H1 (cell line): ENCODE data around the gene PATE2. TPM values are rescaled to one million over a fixed set of nuclear protein-coding genes. Genes with fewer than 3 reads are reported as not detected.

Experiments
- CTCF ChIA-PET: fragments of 300-600 bp; sonication (Branson Sonifier 250); formaldehyde crosslinking; loops from one replicate; lab custom pipeline; 2021; ENCODE audit not compliant: partially characterized antibody; lab: Charles Lee
- POLR2A ChIA-PET: fragments of 300-600 bp; sonication (Branson Sonifier 250); formaldehyde crosslinking; loops from one replicate; lab custom pipeline; 2021; ENCODE audit warnings: inconsistent platforms; ENCODE audit not compliant: partially characterized antibody; lab: Charles Lee
- DNase-seq, 2 experiments: peaks; one replicate each; pipeline versions ENCODE4 v3.0.0 to v3.0.0-alpha.2; 2010 to 2022; ENCODE audit warnings: low spot score in 2 of 2, low read depth in 1 of 2, mixed read lengths in 1 of 2
- FAIRE-seq: peaks from 2 replicates; lab custom pipeline; 2011; peaks lifted over from hg19 to GRCh38; lab: Jason Lieb, UNC
- H2AFZ ChIP-seq: 2 replicates; pipeline ENCODE4 v1.8.1; 2012; ENCODE audit warnings: low read length, inconsistent platforms
- H2AK5ac ChIP-seq: 2 replicates; pipeline ENCODE4 v1.6.1; 2013; ENCODE audit warnings: low read depth, low read length
- H2BK120ac ChIP-seq: replicated peaks from 2 replicates; pipeline ENCODE3; 2013; ENCODE audit warnings: low read depth, low read length, inconsistent platforms
- H2BK12ac ChIP-seq: 2 replicates; pipeline ENCODE4 v1.6.1; 2013; ENCODE audit warnings: low read depth, low read length
- H2BK15ac ChIP-seq: 2 replicates; pipeline ENCODE4 v1.6.1; 2013; ENCODE audit warnings: low read length
- H2BK20ac ChIP-seq: 2 replicates; pipeline ENCODE4 v1.6.1; 2013; ENCODE audit warnings: low read length
- H2BK5ac ChIP-seq: 2 replicates; pipeline ENCODE4 v1.6.1; 2013; ENCODE audit warnings: low read depth, low read length
- H3K14ac ChIP-seq: 2 replicates; pipeline ENCODE4 v1.6.1; 2013; ENCODE audit warnings: inconsistent platforms; ENCODE audit not compliant: insufficient read length
- H3K18ac ChIP-seq: 2 replicates; pipeline ENCODE4 v1.6.1; 2013; ENCODE audit warnings: low read length; ENCODE audit errors: extremely low read depth
- H3K23ac ChIP-seq: 2 replicates; pipeline ENCODE4 v1.6.1; 2013; ENCODE audit warnings: inconsistent platforms; ENCODE audit not compliant: insufficient read length
- H3K23me2 ChIP-seq: 2 replicates; pipeline ENCODE4 v1.6.1; 2013; ENCODE audit warnings: low read depth, low read length
- H3K27ac ChIP-seq: 2 replicates; pipeline ENCODE4 v1.6.1; 2011; ENCODE audit warnings: low read depth, low read length, inconsistent platforms
- H3K27me3 ChIP-seq, 4 experiments: replicated peaks in 1 of 4; 1 replicate in 1 of 4; 2 replicates in 3 of 4; pipeline versions ENCODE4 v1.6.1 to v1.8.1; 2011 to 2013; ENCODE audit warnings: low read length in 3 of 4, mild to moderate bottlenecking in 3 of 4, inconsistent platforms in 2 of 4, mixed read lengths in 2 of 4, moderate library complexity in 1 of 4; ENCODE audit not compliant: control insufficient read depth in 3 of 4, insufficient read depth in 3 of 4; ENCODE audit errors: extremely low read depth in 1 of 4
- H3K36me3 ChIP-seq, 4 experiments: 2 replicates each; pipeline versions ENCODE4 v1.6.1 to v1.8.1; 2011 to 2013; ENCODE audit warnings: mild to moderate bottlenecking in 4 of 4, low read length in 3 of 4, moderate library complexity in 2 of 4, control low read depth in 1 of 4, inconsistent platforms in 1 of 4; ENCODE audit not compliant: insufficient read depth in 4 of 4, control insufficient read depth in 2 of 4
- H3K4ac ChIP-seq: replicated peaks from 2 replicates; pipeline ENCODE3; 2013; ENCODE audit warnings: low read length, low read depth, mixed read lengths, inconsistent platforms; ENCODE audit not compliant: insufficient read length
- H3K4me1 ChIP-seq, 4 experiments: replicated peaks in 1 of 4; 1 replicate in 1 of 4; 2 replicates in 3 of 4; pipeline versions ENCODE4 v1.6.1 to v1.8.1; 2011 to 2013; ENCODE audit warnings: low read length in 3 of 4, inconsistent platforms in 2 of 4, mixed read lengths in 1 of 4; ENCODE audit not compliant: insufficient read depth in 4 of 4, control insufficient read depth in 3 of 4
- H3K4me2 ChIP-seq, 2 experiments: 2 replicates each; pipeline versions ENCODE4 v1.6.1 to v1.8.1; 2011 to 2013; ENCODE audit warnings: low read depth in 2 of 2, low read length in 2 of 2, control low read depth in 1 of 2, inconsistent platforms in 1 of 2, mild to moderate bottlenecking in 1 of 2; ENCODE audit not compliant: insufficient read depth in 1 of 2
- H3K4me3 ChIP-seq, 4 experiments: fragments of 200-600, 300-600 bp in 1 of 4; sonication (generic), shearing (Covaris generic), sonication (Bioruptor Twin) in 1 of 4; 2 replicates each; pipeline versions ENCODE4 v1.5.1 to v1.8.1; 2011 to 2016; ENCODE audit warnings: low read length in 4 of 4, low read depth in 3 of 4, control low read depth in 2 of 4, inconsistent platforms in 2 of 4, mild to moderate bottlenecking in 2 of 4, mixed read lengths in 1 of 4, moderate library complexity in 1 of 4; ENCODE audit not compliant: insufficient read depth in 2 of 4; ENCODE audit errors: extremely low read depth in 1 of 4
- H3K56ac ChIP-seq: replicated peaks from 2 replicates; pipeline ENCODE3; 2013; ENCODE audit warnings: low read depth, mild to moderate bottlenecking, mixed read lengths, low read length, inconsistent platforms; ENCODE audit not compliant: insufficient read length
- H3K79me1 ChIP-seq: 2 replicates; pipeline ENCODE4 v1.6.1; 2013; ENCODE audit warnings: low read depth, low read length, control low read depth
- H3K79me2 ChIP-seq, 2 experiments: 2 replicates each; pipeline versions ENCODE4 v1.6.1 to v1.8.1; 2012 to 2013; ENCODE audit warnings: low read length in 2 of 2, mild to moderate bottlenecking in 2 of 2, inconsistent platforms in 1 of 2; ENCODE audit not compliant: insufficient read depth in 2 of 2, control insufficient read depth in 1 of 2
- H3K9ac ChIP-seq, 4 experiments: replicated peaks in 1 of 4; 1 replicate in 1 of 4; 2 replicates in 3 of 4; pipeline versions ENCODE4 v1.6.1 to v1.8.1; 2011 to 2013; ENCODE audit warnings: low read depth in 3 of 4, low read length in 3 of 4, control low read depth in 2 of 4, mild to moderate bottlenecking in 2 of 4, moderate library complexity in 2 of 4, inconsistent platforms in 1 of 4; ENCODE audit errors: extremely low read depth in 1 of 4
- H3K9me3 ChIP-seq, 2 experiments: 2 replicates each; pipeline versions ENCODE4 v1.6.1 to v1.8.1; 2012 to 2013; ENCODE audit warnings: mild to moderate bottlenecking in 2 of 2, moderate library complexity in 2 of 2, control low read depth in 1 of 2, inconsistent platforms in 1 of 2, low read depth in 1 of 2, low read length in 1 of 2, mixed read lengths in 1 of 2; ENCODE audit not compliant: insufficient read depth in 2 of 2
- H4K20me1 ChIP-seq, 2 experiments: replicated peaks in 1 of 2; 2 replicates each; pipeline versions ENCODE3 to v1.8.1; 2011 to 2013; ENCODE audit warnings: inconsistent platforms in 2 of 2, low read length in 2 of 2, mild to moderate bottlenecking in 1 of 2; ENCODE audit not compliant: insufficient read depth in 2 of 2, control insufficient read depth in 1 of 2
- H4K5ac ChIP-seq: 2 replicates; pipeline ENCODE4 v1.6.1; 2013; ENCODE audit warnings: low read length, low read depth, mixed read lengths, inconsistent platforms; ENCODE audit not compliant: insufficient read length
- H4K8ac ChIP-seq: 2 replicates; pipeline ENCODE4 v1.8.0; 2013; ENCODE audit warnings: mild to moderate bottlenecking, moderate library complexity, low read length, inconsistent platforms; ENCODE audit not compliant: insufficient read depth; ENCODE audit errors: extremely low read depth
- H4K91ac ChIP-seq: replicated peaks from 2 replicates; pipeline ENCODE3; 2013; ENCODE audit warnings: low read length, mixed read lengths, inconsistent platforms; ENCODE audit not compliant: insufficient read length
- E2F6 ChIP-seq: IDR thresholded peaks from 2 replicates; pipeline ENCODE4 v1.6.1; 2012; ENCODE audit warnings: inconsistent platforms
- HDAC6 ChIP-seq: IDR thresholded peaks from one replicate; pipeline ENCODE4 v1.7.1; 2012; ENCODE audit warnings: low read depth, mild to moderate bottlenecking, inconsistent platforms, low read length, moderate library complexity
- NANOG ChIP-seq: IDR thresholded peaks from 2 replicates; pipeline ENCODE4 v1.6.1; 2011; ENCODE audit warnings: low read length, low read depth, mild to moderate bottlenecking, inconsistent platforms; ENCODE audit not compliant: insufficient read depth, poor library complexity, severe bottlenecking
- RAD21 ChIP-seq, 2 experiments: IDR thresholded peaks in 1 of 2; conservative IDR thresholded peaks in 1 of 2; 2 replicates each; pipeline ENCODE4 v1.6.1; 2011; ENCODE audit warnings: low read depth in 2 of 2, low read length in 2 of 2, improper control_type of control experiment in 1 of 2, inconsistent platforms in 1 of 2, mild to moderate bottlenecking in 1 of 2, moderate library complexity in 1 of 2
- SP1 ChIP-seq: IDR thresholded peaks from 2 replicates; pipeline ENCODE4 v1.6.1; 2011; ENCODE audit warnings: low read depth, low read length
- SRF ChIP-seq: IDR thresholded peaks from 2 replicates; pipeline ENCODE4 v1.6.1; 2011; ENCODE audit warnings: mild to moderate bottlenecking, low read depth, low read length, moderate library complexity
- WGBS, 2 experiments: shearing (Covaris generic) in 1 of 2; methylation state at CpG; one replicate each; pipeline versions ENCODE4 v1.1.6 to v1.1.7; 2013 to 2015; ENCODE audit warnings: low lambda C conversion rate in 2 of 2, mixed read lengths in 2 of 2, inconsistent platforms in 1 of 2, low coverage in 1 of 2, missing lambda C conversion rate in 1 of 2; ENCODE audit not compliant: insufficient replicate concordance in 2 of 2, insufficient coverage in 1 of 2, insufficient read length in 1 of 2; ENCODE audit errors: extremely low coverage in 1 of 2, missing lambda C conversion rate in 1 of 2; 5-methylcytosine and 5-hydroxymethylcytosine counted together
- polyA plus RNA-seq, 7 experiments: library from polyadenylated mRNA; depleted of rRNA in 3 of 7; stranded (reverse) in 5 of 7; unstranded in 2 of 7; fragments of >200 nt in 5 of 7; fragments of 200-250 nt in 2 of 7; gene quantifications; 1 replicate in 5 of 7; 2 replicates in 1 of 7; 4 replicates in 1 of 7; pipeline versions ENCODE4 v1.2.1 to v1.2.3, GENCODE V29; 2011 to 2013; ENCODE audit warnings: missing spikeins in 2 of 7, mixed read lengths in 2 of 7
- total RNA-seq: library from RNA; stranded (reverse); fragmentation: NEBNext Ultra II Directional; extraction: Animal tissue kit (Norgen Biotek cat#: 25700); gene quantifications from 2 replicates; pipeline ENCODE4 v1.2.1, GENCODE V29; 2021

PATE2 gene
- total and polyA plus RNA-seq, 2 of the 8 experiments (the other 6 are each of a cell fraction or from before 2014, with no cell fraction given): 0.14 TPM; not detected in 1

GRCh38 chr11:125784678-125785077 lies 6.0 kb upstream of the PATE2 start:
- Histone ChIP-seq H3K4ac (no peak overlapping the region), H2AK5ac (no peak overlapping the region), H3K23ac (no peak overlapping the region), H3K79me2 (no peaks in the 10 kb centered on the region), H2BK12ac (no peak overlapping the region), H2AFZ (no peak overlapping the region), H2BK5ac (no peak overlapping the region), H2BK120ac (no peak overlapping the region), H3K56ac (no peak overlapping the region), H3K4me3 (no peak overlapping the region), H4K91ac (no peak overlapping the region), H4K8ac (no peak overlapping the region), H3K36me3 (no peaks in the 10 kb centered on the region), H3K27me3 (no peaks in the 10 kb centered on the region), H3K79me1 (no peaks in the 10 kb centered on the region), H3K27ac (no peak overlapping the region), H4K5ac (no peak overlapping the region), H3K18ac (no peak overlapping the region), H3K4me2 (no peak overlapping the region), H3K9ac (no peak overlapping the region), H3K14ac (no peak overlapping the region), H2BK15ac (no peak overlapping the region), H3K9me3 (no peaks in the 10 kb centered on the region), H3K23me2 (no peaks in the 10 kb centered on the region), H2BK20ac (no peak overlapping the region), H4K20me1 (no peaks in the 10 kb centered on the region), H3K4me1 (no peaks in the 10 kb centered on the region)
- FAIRE-seq: no peak
- WGBS, 2 experiments: 67% methylated on average over 2 of the region's 2 CpGs; no CpG with 5 or more reads in 1 of the 2 experiments
- CTCF ChIA-PET: interaction anchor here (0.6 kb wide), 1 partner anchor 51 kb away, joined by 4 read pairs; no protein-coding TSS in a partner anchor
- POLR2A ChIA-PET: no interaction called here
- DNase-seq: no peak
- TF ChIP-seq HDAC6 (no peak), NANOG (no peak), SRF (no peak), E2F6 (no peak), SP1 (no peak), RAD21 (IDR thresholded peaks at IDR 0.05 in 1 of 2, conservative IDR thresholded peaks at IDR 0.05 in 1 of 2; ENCODE audit: low read depth in 2 of 2, low read length in 2 of 2) (no peak)
